Spleen (tissue), 11 donors: Measurements from ENCODE around the gene CBFA2T2. TPM values are rescaled to one million over a fixed set of nuclear protein-coding genes. Genes with fewer than 3 reads are reported as not detected.

Experiments
- DNase-seq: peaks from one replicate; pipeline ENCODE4 v3.0.0-alpha.2; 2020
- H3K27ac ChIP-seq, 8 donors: fragments of 200-600 bp; sonication (generic) in 7 of 8; 1 replicate in 4 of 8; 2 replicates in 4 of 8; pipeline versions ENCODE4 v1.5.0 to v1.8.0; 2016 to 2021; ENCODE audit warnings: inconsistent platforms in 4 of 8, mild to moderate bottlenecking in 4 of 8, moderate library complexity in 1 of 8
- H3K27me3 ChIP-seq, 7 donors: fragments of 200-600 bp; sonication (generic) in 6 of 7; replicated peaks in 1 of 7; 1 replicate in 4 of 7; 2 replicates in 3 of 7; pipeline versions ENCODE4 v1.5.0 to v1.8.0; 2016 to 2021; ENCODE audit warnings: inconsistent platforms in 3 of 7, mild to moderate bottlenecking in 1 of 7
- H3K36me3 ChIP-seq, 6 donors: fragments of 200-600 bp; sonication (generic) in 5 of 6; 1 replicate in 4 of 6; 2 replicates in 2 of 6; pipeline versions ENCODE4 v1.5.0 to v1.8.0; 2016 to 2021; ENCODE audit warnings: inconsistent platforms in 2 of 6
- H3K4me1 ChIP-seq, 6 donors: fragments of 200-600 bp; sonication (generic) in 5 of 6; 1 replicate in 3 of 6; 2 replicates in 3 of 6; pipeline versions ENCODE4 v1.5.0 to v1.8.0; 2016 to 2021; ENCODE audit warnings: inconsistent platforms in 3 of 6
- H3K4me3 ChIP-seq, 8 donors: fragments of 200-600 bp; sonication (generic) in 7 of 8; 1 replicate in 4 of 8; 2 replicates in 4 of 8; pipeline versions ENCODE4 v1.5.0 to v1.8.0; 2016 to 2021; ENCODE audit warnings: inconsistent platforms in 4 of 8, mild to moderate bottlenecking in 4 of 8, moderate library complexity in 2 of 8
- H3K9me3 ChIP-seq, 8 donors: fragments of 200-600 bp; sonication (generic) in 7 of 8; 1 replicate in 4 of 8; 2 replicates in 4 of 8; pipeline versions ENCODE4 v1.5.0 to v1.8.0; 2016 to 2021; ENCODE audit warnings: inconsistent platforms in 4 of 8
- POLR2A ChIP-seq, 3 donors: fragments of 450-650 bp; IDR thresholded peaks; one replicate each; pipeline ENCODE4 v1.5.1; 2017; ENCODE audit warnings: antibody characterized with exemption in 3 of 3, mild to moderate bottlenecking in 1 of 3
- POLR2AphosphoS5 ChIP-seq, 3 donors: sonication (generic); formaldehyde crosslinking; IDR thresholded peaks; one replicate each; pipeline ENCODE4 v1.5.1; 2017; ENCODE audit warnings: antibody characterized with exemption in 3 of 3
- WGBS, 5 donors: extraction: QIAGEN DNeasy Blood & Tissue Kit in 3 of 5; methylation state at CpG; one replicate each; pipeline versions ENCODE4 v1.1.5 to v1.1.7; 2013 to 2018; 5-methylcytosine and 5-hydroxymethylcytosine counted together
- intact Hi-C: fragments of 100-400 bp; cut with DNase I; formaldehyde crosslinking; loops from one replicate; pipeline ENCODE4 v1.15.0; 2023; ENCODE audit warnings: low total_unique reads
- polyA plus RNA-seq, 3 donors: library from polyadenylated mRNA; stranded (reverse); fragments of 200-250 nt; gene quantifications; one replicate each; pipeline ENCODE4 v1.2.1, GENCODE V29; 2013
- total RNA-seq, 7 donors: library from RNA; depleted of rRNA in 3 of 7; stranded (reverse); fragments of >200 nt in 3 of 7; fragmentation: NEBNext Ultra II Directional in 4 of 7; extraction: Animal tissue kit (Norgen Biotek cat#: 25700) in 4 of 7; gene quantifications; one replicate each; pipeline versions ENCODE4 v1.1.0 to v1.2.1, GENCODE V29; 2016 to 2021
- TF ChIP-seq, protein P1 (sequence below), 11 experiments: fragments of 200-600 bp in 7 of 11; fragments of 450-650 bp in 4 of 11; sonication (generic) in 4 of 11; IDR thresholded peaks in 8 of 11; conservative IDR thresholded peaks in 3 of 11; 1 replicate in 7 of 11; 2 replicates in 4 of 11; pipeline versions ENCODE4 v1.4.0 to v1.8.0; 2016 to 2021; ENCODE audit warnings: antibody characterized with exemption in 11 of 11, inconsistent platforms in 4 of 11, mild to moderate bottlenecking in 1 of 11
- donor health status: healthy with polysubstance abuse.
- donor health status: DM: no; HTN: no; CAD: no; lungs with moderate emphysema.
- donor health status: DM: no; HTN: no; CAD: no.
- donor health status: Bipolar disorder and iron deficiency.
- donor health status: healthy.
- donor health status: DM: no; HTN: no; CAD: no.
- donor health status: DM: yes; HTN: yes; CAD: no.

The CBFA2T2 gene
- total and polyA plus RNA-seq, 10 donors: 3.3 to 25.4 (median 17.8) TPM

DNA sequence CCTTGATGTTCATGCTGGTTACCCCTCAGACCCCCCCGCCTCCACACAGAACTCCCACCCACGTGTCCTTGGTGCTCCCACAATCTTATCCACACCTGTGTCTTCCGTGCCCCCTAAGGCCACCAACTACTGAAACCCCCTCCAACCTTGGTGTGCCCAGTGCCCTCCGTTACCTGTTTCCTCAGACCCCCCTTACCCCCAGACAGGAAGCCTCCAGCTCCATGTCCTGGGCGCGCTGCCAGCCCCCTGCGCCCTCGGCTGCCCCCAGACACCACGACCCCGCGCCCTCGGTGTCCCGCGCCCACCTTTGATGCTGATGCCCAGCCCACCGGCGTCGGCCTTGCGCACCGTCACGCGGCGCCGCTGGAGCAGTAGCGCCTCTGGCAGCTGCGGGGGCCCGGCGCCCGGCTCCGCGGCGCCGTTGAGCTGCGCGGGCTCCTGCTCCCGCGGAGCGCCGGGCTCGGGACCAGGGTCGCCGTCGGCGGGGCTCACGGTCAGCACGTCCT is 46.8 kb upstream of the CBFA2T2 start:
- H3K27me3 ChIP-seq: peaks cover 0 to 9% (median 0%) of the 10 kb centered on the region in 7 donors
- intact Hi-C loops: no loop called here
- no peaks in the 10 kb centered on the region for H3K36me3 ChIP-seq
- 3 to 5% (median 3%) methylated on average over 17 to 45 of the region's 45 CpGs for WGBS, 5 donors
- DNase-seq: peak; percentile 88
- H3K4me3 ChIP-seq: peak overlapping the region; percentile 62 to 88 (median 72)
- H3K9me3 ChIP-seq: no peaks in the 10 kb centered on the region
- TF ChIP-seq POLR2AphosphoS5 (IDR thresholded peaks at IDR 0.05): no peak
- no peak for TF ChIP-seq POLR2A (IDR thresholded peaks at IDR 0.05)
- TF ChIP-seq, protein P1, sequence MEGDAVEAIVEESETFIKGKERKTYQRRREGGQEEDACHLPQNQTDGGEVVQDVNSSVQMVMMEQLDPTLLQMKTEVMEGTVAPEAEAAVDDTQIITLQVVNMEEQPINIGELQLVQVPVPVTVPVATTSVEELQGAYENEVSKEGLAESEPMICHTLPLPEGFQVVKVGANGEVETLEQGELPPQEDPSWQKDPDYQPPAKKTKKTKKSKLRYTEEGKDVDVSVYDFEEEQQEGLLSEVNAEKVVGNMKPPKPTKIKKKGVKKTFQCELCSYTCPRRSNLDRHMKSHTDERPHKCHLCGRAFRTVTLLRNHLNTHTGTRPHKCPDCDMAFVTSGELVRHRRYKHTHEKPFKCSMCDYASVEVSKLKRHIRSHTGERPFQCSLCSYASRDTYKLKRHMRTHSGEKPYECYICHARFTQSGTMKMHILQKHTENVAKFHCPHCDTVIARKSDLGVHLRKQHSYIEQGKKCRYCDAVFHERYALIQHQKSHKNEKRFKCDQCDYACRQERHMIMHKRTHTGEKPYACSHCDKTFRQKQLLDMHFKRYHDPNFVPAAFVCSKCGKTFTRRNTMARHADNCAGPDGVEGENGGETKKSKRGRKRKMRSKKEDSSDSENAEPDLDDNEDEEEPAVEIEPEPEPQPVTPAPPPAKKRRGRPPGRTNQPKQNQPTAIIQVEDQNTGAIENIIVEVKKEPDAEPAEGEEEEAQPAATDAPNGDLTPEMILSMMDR (IDR thresholded peaks at IDR 0.05 in 8 of 11, conservative IDR thresholded peaks at IDR 0.05 in 3 of 11): no peak
- H3K27ac ChIP-seq: peak overlapping the region in 5 of 8 donors; percentile 73 to 87 (median 81)
- H3K4me1 ChIP-seq: peaks cover 0 to 33% (median 18%) of the 10 kb centered on the region in 6 donors

DNA sequence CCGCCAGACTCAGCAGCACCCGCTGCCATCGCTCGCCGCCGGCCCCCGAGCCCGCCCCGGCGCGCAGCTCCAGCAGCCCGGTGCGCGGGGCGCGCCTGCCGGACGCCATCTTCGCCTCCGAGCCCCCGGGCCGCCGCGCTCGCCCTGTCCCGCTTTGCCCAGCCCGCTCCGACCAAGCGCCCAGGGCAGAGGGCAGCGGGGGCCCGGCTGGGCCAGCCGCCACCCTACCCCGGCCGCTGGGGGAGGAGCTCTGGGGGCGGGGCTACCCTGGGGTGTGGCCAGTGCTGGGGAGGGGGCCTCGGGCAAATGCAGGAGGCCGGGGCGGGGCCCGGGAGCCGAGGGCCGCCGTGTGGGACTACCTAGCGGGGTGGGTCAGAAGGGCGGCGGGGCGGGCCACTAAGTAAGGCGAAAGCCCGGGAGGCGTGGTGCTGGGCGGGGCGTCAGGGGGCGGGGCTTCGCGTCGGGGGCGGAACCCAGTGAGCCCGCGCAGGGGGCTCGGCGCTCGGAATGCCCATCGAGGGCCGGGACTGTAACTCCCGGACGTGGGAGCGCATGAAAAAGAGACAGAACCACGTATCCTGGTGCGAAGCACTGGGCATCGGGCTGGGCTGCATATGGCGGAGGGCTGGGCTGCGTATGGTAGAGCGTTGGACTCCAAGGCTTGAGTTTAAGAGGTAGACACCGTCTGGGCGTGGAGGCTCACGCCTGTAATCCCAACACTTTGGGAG is 46.2 kb upstream of the CBFA2T2 start, which contains the start of gene SNTA1:
TSS of gene SNTA1 (minus strand) at position 252 of the 728 bp plus-strand sequence. CDS start at position 109, 143 bp downstream.
- Histone ChIP-seq H3K4me3 (peak within 1 kb of the TSS; percentile 62 to 88 (median 72)), H3K9me3 (peaks cover 0 to 4% (median 0%) of the 10 kb centered on the region in 8 donors), H3K27me3 (peaks cover 0 to 9% (median 0%) of the 10 kb centered on the region in 7 donors), H3K4me1 (peaks cover 0 to 33% (median 18%) of the 10 kb centered on the region in 6 donors), H3K36me3 (no peaks in the 10 kb centered on the region), H3K27ac (peak within 1 kb of the TSS in 7 of 8 donors; percentile 57 to 87 (median 79))
- TF ChIP-seq POLR2A (IDR thresholded peaks at IDR 0.05): no peak
- TF ChIP-seq POLR2AphosphoS5 (IDR thresholded peaks at IDR 0.05): peak in 2 of 3 donors; percentile 48 to 67
- TF ChIP-seq, protein P1 (IDR thresholded peaks at IDR 0.05 in 8 of 11, conservative IDR thresholded peaks at IDR 0.05 in 3 of 11): peak in 1 of 11 experiments; percentile 13
- peak; percentile 98 for DNase-seq
- intact Hi-C loops: no loop called here
- 0 to 1% (median 1%) methylated on average over 19 to 75 of the region's 75 CpGs for WGBS, 5 donors

DNA sequence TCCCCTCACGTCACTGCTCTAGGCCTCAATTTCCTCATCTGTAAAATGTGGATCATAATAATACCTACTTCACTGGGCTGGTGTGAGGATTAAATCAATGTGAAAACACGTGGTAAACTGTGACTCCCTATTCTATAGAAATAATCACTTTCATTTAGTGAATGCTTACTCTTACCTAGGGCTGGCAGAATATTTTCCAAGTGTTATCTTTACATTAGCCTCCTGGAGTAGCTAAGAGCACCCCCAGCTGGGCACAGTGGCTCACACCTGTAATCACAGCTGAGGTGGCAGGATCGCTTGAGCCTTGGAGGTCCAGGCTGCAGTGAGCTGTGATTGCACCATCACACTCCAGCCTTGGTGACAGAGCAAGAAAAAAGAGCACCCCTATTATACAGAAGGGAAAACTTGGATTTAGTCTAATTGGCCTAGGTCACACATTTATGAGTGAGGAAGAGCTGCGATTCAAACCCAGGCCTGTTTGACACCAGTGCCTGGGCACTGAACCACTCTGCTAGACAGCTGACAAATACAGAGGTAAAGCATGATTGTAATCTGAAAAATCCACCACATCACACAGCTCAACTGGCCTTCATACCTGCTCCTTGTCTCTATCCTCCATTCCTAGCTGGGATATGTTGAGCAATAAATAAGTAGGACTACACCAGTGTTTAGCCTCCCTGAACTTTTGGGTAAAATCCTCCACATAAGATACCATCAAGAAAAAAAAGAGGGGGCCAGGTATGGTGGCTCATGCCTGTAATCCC is 44.9 kb upstream of the CBFA2T2 start:
- 43 to 52% (median 50%) methylated on average over 4 of the region's 4 CpGs for WGBS, 5 donors
- H3K27ac ChIP-seq: peak overlapping the region in 6 of 8 donors; percentile 8 to 87 (median 80)

More for the DNA sequence above, 44.9 kb upstream of the CBFA2T2 start:
- intact Hi-C loops: no loop called here
- TF ChIP-seq, protein P1 (IDR thresholded peaks at IDR 0.05 in 8 of 11, conservative IDR thresholded peaks at IDR 0.05 in 3 of 11): peak in 1 of 11 experiments; percentile 6
- TF ChIP-seq POLR2AphosphoS5 (IDR thresholded peaks at IDR 0.05): no peak
- DNase-seq: no peak
- H3K4me1 ChIP-seq: peaks cover 0 to 33% (median 18%) of the 10 kb centered on the region in 6 donors
- peaks cover 0 to 6% (median 0%) of the 10 kb centered on the region in 8 donors for H3K9me3 ChIP-seq
- peaks cover 0 to 9% (median 0%) of the 10 kb centered on the region in 7 donors for H3K27me3 ChIP-seq
- H3K4me3 ChIP-seq: peak overlapping the region in 7 of 8 donors; percentile 62 to 88 (median 72)
- no peaks in the 10 kb centered on the region for H3K36me3 ChIP-seq
